Measurements from ENCODE around the gene MANBA.
"Not testable (repeated sequence)": the region's sequence is repeated elsewhere in the genome, so short reads cannot be mapped to it uniquely, and the experiment has no call there.

MANBA gene

DNA sequence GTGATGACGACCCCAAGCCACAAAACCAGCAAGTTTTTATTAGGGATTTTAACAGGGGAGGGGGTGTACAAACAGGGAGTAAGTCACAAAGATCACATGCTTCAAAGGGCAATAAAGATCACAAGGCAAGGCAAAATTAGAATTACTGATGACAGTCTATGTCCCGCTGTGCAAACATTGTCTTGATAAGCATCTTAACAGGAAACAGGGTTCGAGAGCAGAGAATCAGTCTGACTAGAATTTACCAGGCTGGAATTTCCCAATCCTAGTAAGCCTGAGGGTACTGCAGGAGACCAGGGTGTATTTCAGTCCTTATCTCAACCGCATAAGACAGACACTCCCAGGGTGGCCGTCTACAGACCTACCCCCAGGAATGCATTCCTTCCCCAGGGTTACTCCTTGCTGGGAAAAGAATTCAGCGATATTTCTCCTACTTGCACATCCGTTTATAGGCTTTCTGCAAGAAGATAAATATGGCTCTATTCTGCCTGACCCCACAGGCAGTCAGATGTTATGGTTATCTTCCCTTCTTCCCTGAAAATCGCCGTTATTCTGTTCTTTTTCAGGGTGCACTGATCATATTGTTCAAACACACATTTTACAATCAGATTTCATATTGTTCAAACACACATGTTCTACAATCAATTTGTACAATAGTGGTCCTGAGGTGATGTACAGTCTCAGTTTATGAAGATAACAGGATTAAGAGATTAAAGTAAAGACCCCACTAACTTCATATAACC, 41.8 kb downstream of the MANBA start:
- not testable (repeated sequence) for DNase-seq

DNA sequence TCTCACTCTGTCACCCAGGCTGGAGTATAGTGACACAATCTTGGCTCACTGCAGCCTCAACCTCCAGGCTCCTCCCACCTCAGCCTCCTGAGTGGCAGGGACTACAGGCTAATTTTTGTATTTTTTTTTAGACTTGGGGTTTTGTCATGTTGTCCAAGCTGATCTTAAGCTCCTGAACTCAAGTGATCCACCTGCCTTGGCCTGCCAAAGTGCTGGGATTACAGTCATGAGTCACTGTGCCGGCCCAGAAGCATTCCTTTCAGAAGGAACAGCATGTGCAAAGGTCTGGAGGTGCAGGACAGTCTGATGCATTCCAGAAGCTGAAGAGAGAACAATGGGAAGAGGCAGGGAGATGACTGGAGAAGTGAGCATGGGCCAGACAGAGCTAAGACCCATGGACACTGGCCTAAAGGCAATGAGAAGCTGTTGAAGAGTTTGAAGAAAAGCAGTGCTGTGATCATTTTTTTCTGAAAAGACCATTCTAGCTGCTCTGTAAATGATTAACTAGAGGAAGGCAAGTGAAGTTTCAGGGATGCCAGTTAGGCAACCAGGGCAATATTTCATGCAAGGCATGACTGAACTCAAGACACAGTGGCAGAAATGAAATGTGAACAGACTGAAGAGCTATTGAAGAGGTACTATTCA, 43.2 kb downstream of the MANBA start:
- no peak for DNase-seq

DNA sequence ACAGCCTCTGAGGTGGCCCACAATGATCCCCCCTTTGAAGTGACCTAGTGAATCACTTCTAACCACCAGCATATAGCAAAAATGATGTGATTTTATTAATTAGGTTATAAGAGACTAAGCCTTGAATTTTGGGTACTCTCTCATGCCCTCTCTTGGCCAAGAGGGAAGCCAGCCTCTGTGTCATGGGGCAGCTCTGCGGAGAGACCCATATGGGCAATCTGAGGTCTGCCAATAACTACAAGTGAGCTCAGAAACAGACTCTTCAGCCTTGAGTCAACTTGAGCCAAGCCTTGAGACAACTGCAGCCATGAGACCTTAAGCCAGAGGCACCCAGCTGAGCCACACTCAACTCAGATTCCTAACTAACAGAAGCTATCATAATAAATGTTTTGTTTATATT, 45.7 kb downstream of the MANBA start:
- no peak for DNase-seq

DNA sequence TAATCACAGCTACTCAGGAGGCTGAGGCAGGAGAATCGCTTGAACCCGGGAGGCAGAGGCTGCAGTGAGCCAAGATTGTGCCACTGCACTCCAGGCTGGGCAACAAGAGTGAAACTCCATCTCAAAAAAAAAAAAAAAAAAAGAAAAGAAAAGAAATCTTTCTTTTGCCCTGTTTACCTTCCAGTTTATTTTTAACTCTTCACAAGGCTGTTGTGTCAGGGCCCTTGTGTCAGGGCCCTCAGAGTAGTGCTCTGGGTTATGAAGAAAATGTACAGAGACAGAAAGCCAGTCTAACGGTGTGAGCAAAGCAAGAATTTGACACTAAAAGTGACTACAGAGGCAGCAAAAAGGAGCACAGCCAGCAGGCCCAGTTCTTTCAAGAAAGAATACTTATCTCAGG, 47.0 kb downstream of the MANBA start:
- DNase-seq = not testable (repeated sequence)

DNA sequence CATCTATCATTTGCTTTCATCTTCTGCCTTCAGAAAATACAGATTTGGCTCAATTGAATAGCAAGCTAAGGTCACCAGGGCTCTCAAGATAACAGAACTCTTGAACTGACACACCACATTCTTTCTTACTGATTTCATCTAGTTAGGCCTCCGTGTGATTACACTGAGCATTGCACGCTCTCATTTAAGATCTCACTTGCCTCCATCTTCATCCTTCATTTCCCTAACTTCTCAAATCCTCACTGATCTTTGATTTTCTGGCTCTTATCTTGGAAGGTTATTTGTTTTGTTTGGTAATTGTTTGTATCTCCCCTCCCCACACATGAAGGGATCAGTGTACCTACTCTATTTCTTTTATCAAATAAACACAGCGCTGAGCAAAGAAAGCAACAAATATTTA, 47.7 kb downstream of the MANBA start:
- no peak for DNase-seq

DNA sequence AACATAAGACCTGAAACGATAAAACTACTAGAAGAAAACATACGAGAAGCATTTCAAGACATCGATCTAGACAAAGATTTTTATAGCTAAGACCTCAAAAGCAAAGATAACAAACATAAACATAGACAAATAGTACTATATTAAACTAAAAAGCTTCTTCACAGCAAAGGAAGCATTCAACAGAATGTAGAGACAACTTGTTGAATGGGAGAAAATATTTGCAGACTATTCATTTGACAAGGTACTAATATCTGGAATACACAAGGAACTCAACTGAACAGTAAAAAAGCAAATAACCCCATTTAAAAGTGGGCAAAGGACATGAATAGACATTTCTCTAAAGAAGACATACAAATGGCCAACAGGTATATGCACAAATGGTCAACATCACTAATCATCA, 49.8 kb downstream of the MANBA start:
- no peak for DNase-seq

DNA sequence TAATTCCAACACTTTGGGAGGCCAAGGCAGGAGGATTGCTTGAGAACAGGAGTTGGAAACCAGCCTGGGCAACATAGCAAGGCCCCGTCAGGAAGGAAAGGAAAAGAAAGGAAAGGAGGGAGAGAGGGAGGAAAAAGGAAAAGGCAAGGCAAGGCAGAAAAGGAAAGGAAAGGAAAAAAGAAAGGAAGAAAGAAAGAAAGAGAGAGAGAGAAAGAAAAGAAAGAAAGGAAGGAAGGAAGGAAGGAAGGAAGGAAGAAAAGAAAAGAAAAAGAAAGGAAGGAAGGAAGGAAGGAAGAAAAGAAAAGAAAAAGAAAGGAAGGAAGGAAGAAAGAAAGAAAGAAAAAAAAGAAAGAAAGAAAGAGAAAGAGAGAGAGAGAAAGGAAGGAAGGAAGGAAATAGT, 51.7 kb downstream of the MANBA start:
- DNase-seq = not testable (repeated sequence)

DNA sequence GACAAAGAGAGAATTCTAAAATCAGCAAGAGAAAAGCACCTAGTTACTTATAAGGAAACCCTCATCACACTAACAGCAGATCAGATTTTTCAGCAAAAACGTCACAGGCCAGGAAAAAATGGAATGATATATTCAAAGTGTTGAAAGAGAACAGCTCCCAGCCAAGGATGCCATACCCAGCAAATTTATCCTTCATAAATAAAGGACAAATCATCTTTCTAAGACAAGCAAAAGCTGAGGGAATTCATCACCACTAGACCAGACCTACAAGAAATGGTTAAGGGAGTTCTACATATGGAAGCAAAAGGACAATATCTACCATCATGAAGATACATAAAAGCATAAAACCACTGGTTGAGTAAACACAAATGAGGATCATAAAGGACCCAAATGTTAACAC, 53.6 kb downstream of the MANBA start:
- no peak for DNase-seq

DNA sequence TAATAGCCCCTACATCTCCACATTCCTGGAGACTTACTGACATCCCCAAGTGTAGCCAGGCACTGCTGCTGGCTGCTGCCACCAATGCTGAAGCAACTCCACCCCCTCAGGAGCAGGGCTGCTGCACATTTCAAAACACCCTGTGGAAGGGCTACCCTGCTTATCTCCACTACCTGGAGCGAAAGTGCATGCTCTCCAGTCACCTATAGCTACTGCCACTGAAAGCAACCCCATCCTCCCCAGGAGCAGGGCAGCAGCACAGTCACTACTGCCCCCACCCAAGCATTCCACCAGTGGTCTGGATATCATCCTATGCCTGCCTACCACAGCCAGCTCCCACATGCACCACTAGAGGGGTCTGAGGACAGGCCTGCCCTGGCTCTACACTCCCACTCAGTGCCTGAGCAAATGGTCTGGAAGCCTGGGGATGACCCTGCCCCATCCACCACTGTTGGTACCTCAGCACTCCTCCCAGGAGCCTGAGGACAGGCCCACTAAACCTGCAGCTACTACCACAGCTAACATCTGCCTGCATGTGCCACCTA, 55.3 kb downstream of the MANBA start:
- DNase-seq = no peak

DNA sequence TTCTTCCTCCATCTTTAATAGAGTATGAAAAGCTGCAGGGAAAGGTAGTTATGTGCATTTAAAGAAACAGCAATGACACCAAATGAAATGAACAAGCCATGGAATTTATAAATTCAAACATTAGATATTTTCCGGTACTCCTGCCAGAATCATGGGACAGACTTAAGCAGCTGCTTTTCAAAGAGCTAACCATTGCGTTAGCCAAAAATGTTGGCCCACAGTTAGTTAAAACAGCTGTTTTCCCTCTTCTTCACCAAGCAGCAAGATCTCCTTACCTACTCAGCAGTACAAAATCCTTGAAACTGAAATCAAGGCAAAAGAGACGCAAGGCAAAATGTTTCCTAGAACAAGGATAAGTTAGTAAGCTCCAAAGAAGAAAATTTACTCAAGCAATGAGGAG, 64.0 kb downstream of the MANBA start:
- no peak for DNase-seq

DNA sequence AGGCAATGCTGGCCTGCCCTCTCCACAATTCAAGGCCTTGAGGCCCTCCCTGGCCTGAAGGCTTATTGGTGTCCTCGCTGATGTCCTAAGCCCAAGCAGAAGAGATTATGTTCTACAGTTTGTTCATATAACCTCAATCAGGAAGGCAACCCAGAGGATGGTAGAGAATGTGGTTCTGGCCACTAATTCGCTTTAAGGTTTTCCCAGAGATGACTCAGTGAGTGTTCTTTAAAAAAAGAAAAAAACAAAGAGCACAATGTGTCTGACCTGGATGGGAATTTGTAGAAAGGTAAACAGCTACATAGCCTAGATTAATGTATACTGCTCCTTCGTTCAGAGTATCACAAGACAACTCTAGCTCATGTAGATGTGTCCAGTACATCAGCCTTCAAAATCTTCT, 66.0 kb downstream of the MANBA start:
- DNase-seq = no peak

DNA sequence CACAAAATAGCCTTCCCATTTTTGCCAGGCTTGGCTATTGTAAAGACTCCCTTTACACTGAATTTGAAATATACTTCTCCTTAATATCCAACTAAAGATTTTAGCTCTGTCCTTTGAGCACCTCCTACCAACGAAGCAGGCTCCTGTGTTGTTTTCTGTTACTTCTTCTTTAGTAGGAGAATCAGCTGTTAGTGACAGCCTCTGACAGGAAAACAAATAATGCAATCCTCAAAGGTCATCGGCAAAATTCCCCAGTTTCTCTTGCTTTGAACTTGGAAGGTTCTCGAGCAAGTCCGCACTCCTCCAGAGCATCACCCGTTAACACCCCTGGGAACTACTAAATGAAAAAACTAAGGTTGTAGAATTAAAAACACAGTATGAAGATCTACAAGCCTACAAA, 66.9 kb downstream of the MANBA start:
- no peak for DNase-seq

DNA sequence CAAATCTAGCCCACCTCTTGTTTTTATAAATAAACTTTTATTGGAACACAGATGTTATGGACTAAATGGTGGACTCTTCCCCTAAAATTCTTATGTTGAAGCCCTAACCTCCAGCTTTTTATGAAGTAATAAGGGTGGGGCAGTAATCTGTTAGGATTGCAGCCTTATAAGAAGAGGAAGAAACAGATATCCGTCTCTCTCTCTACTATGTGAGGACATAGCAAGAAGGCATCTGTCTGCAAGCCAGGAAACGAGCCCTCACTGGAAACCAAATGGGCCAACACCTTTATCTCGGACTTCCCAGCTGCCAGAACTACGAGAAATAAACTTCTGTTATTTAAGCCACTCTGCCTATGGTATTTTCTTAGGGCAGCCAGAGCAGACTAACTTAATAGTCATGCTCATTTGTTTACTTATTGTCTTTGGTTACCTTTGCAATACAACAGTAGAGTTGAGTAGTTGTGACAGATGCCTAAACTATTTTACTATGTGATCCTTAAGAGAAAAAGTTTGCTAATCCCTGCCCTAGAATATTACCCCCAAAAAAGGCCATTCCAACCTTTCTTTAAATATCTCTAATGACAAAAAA, 67.4 kb downstream of the MANBA start:
- DNase-seq = no peak

DNA sequence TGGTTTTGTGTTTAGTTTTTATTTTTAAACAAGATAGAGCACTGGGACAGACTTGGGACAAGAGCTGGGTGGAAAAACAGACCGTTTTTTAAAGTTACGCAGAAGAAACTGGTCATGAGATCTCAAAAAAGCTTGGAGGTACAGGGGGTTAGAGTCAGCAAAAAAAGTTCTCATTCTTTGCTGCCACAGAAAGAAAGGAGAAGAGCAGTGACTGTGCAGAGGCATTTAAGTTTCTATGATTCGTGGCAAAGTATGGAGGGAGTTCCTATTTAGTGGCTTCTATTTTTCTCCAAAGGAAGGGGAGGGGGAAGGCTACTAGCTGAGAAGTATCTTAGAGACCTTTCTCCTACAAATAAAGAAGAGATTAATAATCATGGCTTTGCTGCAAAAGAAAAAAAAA, 68.3 kb downstream of the MANBA start:
- DNase-seq = peak; percentile 7

DNA sequence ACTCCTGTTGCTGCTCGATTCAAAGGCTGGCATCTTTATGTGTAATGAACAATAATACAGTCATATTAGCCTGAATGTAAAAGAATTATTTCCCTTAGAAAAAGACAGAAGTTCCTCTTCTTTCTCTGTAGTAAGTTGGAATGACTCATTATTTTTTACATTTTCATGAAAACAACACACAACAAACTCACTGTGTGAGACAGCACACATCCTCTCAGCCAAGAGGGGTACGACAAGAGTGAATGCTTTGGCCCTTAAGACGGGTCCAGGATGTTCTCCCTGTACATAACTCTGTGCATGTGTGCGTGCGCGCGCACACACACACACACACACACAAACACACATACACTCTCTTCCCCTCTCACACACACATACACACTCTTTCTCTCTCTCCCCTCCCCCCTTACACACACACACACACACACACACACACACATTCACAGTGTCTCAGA, 72.8 kb downstream of the MANBA start:
- DNase-seq = peak; percentile 38

DNA sequence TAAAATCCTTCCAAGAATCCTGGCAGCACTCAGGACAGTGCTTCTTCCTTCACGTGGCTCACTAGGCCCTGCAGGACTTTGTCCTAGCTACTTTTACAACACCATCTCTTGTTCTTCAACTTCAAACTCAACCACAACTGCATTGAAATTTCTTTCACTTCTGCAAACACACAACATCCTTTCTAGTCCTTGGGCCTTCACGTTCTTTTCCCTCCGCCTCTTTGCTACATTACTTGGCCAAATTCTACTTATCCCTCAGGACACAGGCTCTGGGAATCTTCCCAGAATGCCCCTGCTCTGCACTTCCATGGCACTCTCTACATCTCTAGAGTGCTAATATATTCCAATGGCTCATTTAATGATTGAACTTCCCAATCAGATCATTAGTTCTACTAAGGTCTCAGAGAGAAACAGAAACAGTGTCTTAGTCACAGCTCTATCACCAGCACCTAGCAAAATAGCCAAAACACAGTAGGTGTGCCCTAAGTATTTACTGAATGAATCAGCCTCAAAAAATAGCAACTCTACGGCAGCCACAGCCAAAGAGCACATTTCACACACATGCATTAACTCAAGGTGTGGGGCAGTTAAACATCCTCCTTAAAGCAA, 73.3 kb downstream of the MANBA start:
- DNase-seq = peak; percentile 82

DNA sequence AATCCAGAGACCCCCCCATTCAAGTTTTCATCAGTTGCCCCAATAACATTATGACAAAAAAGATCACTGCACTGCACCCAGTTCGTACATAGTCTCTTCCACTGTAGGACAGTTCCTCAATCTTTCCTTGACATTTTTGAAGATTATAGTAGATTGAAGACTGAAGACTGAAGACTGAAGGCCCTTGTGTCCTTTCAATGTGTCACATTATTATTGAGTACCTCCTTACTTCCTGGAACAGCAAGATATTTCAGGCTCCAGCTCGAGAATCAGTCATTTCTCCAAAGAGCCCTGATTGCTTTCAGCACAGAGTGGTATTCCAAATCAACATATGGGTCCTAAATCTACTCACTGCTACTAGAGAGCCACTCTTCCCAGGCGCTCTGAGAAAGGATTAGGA, 75.0 kb downstream of the MANBA start:
- no peak for DNase-seq

DNA sequence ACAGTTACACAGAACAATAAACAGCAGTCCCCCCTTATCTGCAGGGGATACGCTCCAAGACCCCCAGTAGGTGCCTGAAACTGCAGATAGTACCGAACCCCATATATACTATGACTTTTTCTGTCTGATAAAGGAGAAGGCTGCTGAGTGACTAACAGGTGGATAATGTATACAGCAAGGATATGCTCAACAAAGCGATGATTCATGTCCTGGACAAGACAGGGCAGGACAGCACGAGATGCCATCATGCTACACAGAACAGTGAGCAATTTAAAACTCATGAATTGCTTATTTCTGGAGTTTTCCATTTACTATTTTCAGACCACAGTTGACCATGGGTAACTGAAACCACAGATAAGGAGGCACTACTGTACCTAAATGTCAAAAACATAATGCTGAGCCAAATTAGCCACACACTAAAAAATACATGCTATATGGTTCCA, 76.1 kb downstream of the MANBA start:
- DNase-seq = no peak

DNA sequence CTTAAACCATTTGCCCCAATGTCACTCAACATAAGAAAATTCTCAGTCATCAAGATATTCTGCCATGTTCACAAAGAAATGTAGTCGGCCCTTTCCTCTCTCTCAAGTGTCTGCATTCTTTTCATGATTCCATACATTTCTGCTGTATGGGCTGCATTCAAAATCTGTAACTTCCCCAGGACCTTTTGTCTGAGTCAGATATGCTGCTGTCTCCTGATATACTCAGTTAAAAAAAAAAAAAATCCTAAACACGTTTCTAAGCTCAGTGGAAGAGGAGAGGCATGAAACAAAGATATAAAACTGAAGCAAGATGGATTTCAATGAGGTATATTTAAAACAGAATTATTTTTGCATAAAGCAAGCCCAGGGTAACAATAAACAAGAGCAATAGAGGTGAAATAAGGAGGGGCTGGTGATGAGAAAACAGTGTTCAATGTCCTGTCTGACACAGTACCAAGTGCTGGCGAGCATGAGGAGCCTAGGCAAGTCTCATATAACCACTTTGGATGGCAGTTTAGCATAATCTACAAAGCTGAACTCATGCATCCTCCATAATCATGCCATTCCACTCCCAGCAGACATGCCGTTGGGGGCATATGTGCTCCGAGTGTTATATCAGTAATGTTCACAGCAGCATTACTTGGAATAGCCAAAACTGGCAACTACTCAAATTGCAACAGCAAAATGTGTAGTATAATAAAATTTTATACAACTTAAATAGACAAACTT, 76.7 kb downstream of the MANBA start:
- DNase-seq = no peak

DNA sequence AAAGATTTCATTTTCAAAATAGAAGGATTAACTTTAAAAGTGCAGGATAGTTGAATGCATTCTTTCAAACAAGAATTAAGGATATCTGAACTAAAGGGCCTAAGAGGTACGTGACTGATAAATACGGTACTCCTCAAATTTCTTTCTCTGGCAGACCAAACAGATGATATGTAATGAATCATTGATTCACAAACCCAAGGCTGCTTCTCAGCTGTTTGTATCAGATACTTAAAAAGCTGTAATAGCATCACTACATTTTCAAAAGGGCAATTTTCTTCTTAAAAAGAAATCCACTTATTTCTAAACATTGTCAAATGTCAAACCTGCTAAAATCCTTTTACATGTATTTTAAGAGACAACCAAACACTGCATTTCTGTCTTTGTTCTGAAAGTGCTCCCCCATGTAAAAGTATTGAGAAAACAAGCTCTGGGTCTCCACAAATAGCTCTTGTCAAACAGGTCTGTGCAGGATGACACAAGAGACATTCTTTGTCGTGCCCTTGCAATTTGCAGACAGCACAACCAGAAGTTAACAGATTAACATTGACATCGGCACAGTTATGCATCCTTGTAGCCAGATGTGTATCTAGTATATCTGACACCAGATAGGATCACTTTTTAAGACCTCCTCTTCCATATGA, 82.0 kb downstream of the MANBA start:
- DNase-seq = no peak

DNA sequence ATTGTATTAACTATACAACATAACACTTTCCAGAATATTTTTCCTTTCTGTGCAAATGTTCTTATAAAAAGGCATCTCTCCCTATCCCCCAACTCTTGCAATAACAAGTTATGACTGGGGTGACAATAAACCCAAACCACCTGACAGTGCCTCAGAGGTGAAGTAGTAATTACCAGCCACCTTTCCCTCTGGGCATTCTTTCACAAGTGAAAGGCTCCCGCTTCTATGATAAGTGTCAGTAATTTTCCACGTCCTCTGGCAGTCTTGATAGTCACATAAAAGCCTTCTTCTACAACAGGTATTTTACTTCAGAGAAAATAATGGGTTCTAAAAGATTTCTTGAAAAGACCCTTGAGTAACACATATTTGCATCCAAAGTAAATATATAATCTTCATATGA, 82.7 kb downstream of the MANBA start:
- DNase-seq = no peak

DNA sequence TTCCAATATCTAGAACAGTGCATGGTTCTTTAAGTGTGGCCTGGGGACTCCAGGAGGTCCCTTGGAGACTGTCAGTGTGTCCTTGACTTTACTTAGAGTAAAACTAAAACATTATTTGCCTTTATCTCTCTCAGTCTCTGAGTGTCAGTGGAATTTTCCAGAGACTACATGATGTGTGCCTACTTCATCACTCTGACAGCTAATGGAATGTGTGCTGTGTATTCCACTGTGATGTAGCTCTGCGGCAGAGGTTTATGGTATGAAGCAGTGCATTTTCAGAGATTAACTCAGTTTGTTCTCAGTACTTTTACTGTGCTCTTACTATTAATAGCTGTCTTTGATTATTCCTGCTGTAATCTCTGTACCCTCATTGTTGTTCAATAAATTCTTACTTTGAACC, 85.6 kb downstream of the MANBA start:
- DNase-seq = no peak

Measured in MV-4-11 (cell line).